NCI-H446 treated with DMSO at 0.1 percent for 48 hours (cell line): ENCODE results near the gene ELMOD1.

Experiments used
- DNase-seq: peaks from one replicate; lab custom pipeline; 2025; lab: John Stamatoyannopoulos, UW

ELMOD1 gene

GRCh38 chr11:107688322-107688918 is 97.5 kb downstream of the ELMOD1 start:
- no peak for DNase-seq

- DNase-seq, result peak; percentile 80
Measured at GRCh38 chr11:107689317-107690202, 98.6 kb downstream of the ELMOD1 start.

- no peak for DNase-seq
Measured at GRCh38 chr11:107691000-107691750, 100.2 kb downstream of the ELMOD1 start.

GRCh38 chr11:107695446-107695845 is 104.5 kb downstream of the ELMOD1 start:
- no peak for DNase-seq

- DNase-seq, result peak; percentile 49
Measured at GRCh38 chr11:107696140-107696539, 105.2 kb downstream of the ELMOD1 start.

GRCh38 chr11:107697291-107697690 is 106.3 kb downstream of the ELMOD1 start:
- DNase-seq, result no peak

GRCh38 chr11:107699371-107700285 is 108.7 kb downstream of the ELMOD1 start:
- peak; percentile 72 for DNase-seq

GRCh38 chr11:107702109-107702660 is 111.2 kb downstream of the ELMOD1 start:
- DNase-seq, result no peak

- no peak for DNase-seq
Measured at GRCh38 chr11:107702723-107703122, 111.8 kb downstream of the ELMOD1 start.

- no peak for DNase-seq
Measured at GRCh38 chr11:107704451-107704850, 113.5 kb downstream of the ELMOD1 start.

- DNase-seq, result no peak
Measured at GRCh38 chr11:107705027-107705426, 114.1 kb downstream of the ELMOD1 start.

- no peak for DNase-seq
Measured at GRCh38 chr11:107706531-107706930, 115.6 kb downstream of the ELMOD1 start.

- no peak for DNase-seq
Measured at GRCh38 chr11:107707215-107707671, 116.3 kb downstream of the ELMOD1 start.

GRCh38 chr11:107707807-107708206 is 116.9 kb downstream of the ELMOD1 start:
- DNase-seq, result no peak

- DNase-seq, result peak; percentile 10
Measured at GRCh38 chr11:107708792-107709191, 117.8 kb downstream of the ELMOD1 start.

GRCh38 chr11:107710301-107710700 is 119.4 kb downstream of the ELMOD1 start:
- DNase-seq, result no peak

- no peak for DNase-seq
Measured at GRCh38 chr11:107711861-107712755, 121.2 kb downstream of the ELMOD1 start, which contains the start of gene SLN. SLN (minus strand) TSS chr11:107712056.

- DNase-seq, result peak; percentile 90
Measured at GRCh38 chr11:107713009-107713408, 122.1 kb downstream of the ELMOD1 start.
